IPS DF 4.7 (cell line): ENCODE results near the gene AQP10.
"Not testable (repeated sequence)": the region's sequence is repeated elsewhere in the genome, so short reads cannot be mapped to it uniquely, and the experiment has no call there.

Experiments
- DNase-seq: peaks from one replicate; pipeline ENCODE4 v3.0.0-alpha.2; 2013; ENCODE audit warnings: low spot score; ENCODE audit errors: extremely low read depth

AQP10 gene

DNA sequence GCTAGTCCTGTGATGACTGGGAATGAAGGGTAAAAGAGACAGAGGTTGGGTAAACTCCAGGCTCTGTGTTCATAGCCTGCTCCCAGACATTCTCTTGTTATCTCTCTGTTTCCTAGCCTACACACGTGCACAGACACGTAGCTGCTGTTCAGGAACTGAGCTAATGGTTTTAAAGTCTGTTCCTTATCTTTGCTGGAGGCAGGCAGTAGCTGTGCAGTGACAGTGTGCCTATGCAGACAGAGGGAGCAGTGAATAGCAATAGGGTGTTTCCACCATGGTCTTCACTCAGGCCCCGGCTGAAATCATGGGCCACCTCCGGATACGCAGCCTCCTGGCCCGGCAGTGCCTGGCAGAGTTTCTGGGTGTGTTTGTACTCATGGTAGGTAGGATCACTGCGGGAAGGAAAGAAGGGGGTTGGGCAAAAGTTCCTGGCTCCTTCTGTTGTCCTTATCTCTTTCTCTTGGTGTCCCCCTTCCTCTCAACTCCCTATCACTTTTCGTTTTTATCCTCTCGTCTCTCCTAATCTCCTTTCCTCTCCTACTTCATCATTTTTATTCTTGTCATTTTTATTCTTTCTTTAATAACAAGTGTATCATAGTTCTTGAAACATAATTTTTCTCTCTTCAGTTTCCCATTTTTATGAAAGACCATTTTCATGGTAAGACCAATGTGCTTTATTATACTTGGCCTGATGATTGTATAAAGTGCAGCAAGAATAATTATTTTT, at the start of gene AQP10:
AQP10 (plus strand) TSS at position 212 of the 727 bp plus-strand sequence; CDS start at position 275, 63 bp downstream.
- no peak for DNase-seq

DNA sequence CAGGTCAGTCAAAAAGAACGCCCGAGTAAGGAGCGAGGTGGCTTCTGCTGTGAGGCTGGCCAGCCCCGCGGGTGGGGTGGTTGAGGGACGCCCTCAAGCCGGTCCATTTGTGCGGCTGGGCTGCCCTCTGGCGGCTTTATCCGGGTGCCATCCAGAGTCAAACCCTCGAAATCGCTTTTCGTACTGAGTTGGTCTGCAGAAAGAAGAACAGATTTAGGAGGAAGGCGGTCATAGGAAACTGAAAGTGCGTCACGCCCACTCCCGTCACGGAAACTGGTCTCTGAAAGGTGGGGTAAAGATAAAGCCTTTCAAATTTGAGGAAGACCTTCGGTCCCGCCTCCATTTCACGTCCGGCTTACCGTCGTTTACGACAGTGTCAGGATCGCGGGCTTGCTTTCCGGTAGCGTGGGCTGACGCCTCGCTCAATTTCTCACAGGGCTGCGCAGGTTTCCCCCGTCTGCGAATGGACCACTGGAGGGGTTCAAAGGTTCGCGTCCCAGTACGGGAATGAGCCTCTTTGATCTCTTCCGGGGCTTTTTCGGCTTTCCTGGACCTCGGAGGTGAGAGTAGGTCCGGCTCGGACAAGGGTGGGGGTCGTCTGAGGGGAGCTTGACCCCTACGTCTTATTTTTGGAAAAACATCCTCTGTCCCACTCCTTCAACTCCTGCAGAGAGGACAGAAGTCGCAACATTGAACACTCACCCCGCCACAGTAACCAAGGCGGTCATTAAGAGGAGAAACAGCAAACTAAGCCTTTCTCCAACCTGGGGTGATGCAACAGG, 48.5 kb upstream of the AQP10 start, which contains the start of gene HAX1:
HAX1 (plus strand) TSS at position 413 of the 782 bp plus-strand sequence; CDS start at position 508, 95 bp downstream.
- DNase-seq: peak; percentile 90

DNA sequence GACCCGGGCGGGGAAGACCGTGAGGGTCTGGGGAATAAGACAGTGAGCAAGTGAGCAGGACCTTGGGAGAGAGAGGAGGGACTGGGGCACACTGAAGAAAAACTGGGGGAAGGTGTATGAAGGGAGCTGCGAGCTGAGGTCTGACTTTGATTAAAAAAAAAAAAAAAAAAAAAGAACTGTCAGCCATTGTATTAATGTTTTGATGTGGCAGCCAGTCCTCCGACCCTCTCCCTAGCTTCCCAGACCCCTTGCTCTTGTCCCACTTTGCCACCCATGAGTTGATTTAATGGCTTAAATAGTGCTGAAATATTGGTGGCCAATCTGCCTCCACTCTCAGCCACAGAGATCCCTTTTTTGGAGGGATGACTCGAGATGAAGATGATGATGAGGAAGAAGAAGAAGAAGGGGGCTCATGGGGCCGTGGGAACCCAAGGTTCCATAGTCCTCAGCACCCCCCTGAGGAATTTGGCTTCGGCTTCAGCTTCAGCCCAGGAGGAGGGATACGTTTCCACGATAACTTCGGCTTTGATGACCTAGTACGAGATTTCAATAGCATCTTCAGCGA, 47.8 kb upstream of the AQP10 start:
- DNase-seq: no peak

DNA sequence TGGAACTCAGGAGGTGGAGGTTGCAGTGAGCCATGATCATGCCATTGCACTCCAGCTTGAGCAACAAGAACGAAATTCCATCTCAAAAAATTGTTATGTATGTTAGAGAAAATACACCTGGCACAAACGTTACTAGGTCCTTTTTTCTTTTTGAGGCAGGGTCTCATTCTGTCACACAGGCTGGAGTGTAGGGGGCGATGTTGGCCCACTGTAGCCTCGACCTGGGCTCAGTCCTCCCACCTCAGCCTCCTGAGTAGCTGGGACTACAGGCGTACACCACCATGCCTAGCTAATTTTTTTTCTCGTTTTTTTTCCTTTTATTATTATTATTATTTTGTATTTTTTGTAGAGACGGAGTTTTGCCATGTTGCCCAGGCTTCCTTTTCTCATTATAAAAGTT, 44.1 kb upstream of the AQP10 start:
- no peak for DNase-seq

- DNase-seq: not testable (repeated sequence)
Observed at GRCh38 chr1:154287591-154287990, 33.3 kb upstream of the AQP10 start.

DNA sequence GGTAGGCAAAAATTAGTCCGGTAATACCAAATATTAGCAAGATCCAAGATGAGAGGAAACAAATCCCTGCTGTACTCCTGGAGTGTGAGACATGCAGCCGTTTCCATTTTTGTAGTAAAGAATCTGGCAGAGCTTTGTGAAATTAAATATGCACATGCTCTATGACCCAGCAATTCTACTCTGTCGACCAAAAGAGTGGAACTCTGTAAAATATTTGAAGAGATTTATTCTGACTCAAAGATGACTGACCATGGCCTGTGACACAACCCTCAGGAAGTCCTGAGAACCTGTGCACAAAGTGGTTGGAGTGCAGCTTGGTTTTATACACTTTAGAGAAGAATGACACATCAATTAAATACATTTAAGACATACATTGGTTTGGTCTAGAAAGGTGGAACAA, 32.2 kb upstream of the AQP10 start:
- no peak for DNase-seq

DNA sequence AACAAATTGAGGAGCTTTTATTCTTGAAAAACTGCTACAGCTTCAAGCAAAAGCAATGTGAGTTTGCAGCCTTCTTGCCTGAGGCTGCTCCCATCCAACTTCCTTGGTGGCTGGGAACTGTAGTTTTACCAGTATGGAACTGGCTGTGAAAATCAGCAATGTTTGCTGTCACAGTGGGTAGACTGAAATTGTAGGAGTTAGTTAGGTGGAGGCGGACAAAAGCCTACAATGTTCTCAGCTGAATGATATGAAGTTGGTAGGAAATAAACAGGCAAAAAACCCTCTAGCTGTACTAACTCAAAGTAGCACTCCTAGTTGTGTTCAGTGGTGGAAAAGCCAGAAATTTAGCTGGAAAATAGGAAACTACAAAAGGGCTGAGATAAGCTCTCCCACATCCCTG, 30.0 kb upstream of the AQP10 start:
- DNase-seq: no peak

GRCh38 chr1:154295408-154296235, 25.3 kb upstream of the AQP10 start:
- DNase-seq: no peak

DNA sequence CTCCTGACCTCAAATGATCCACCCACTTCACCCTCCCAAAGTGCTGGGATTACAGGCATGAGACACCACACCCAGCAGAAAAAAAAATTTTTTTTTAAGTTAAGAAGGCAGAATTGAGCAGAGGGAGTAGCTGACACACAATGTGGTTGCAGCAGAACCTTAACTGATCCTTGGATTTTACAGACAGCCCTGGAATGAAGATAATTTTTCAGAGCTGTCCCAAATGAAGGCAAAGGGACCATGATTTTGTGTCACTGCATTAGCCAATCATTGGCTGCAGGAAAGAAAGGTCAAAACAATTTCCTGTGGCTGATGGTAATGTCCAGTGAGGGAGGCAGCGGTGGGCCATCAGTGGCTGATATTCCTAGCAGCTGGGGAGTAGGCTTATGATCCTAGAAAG, 19.3 kb upstream of the AQP10 start:
- no peak for DNase-seq

- no peak for DNase-seq
Observed at GRCh38 chr1:154304664-154305337, 16.1 kb upstream of the AQP10 start.

DNA sequence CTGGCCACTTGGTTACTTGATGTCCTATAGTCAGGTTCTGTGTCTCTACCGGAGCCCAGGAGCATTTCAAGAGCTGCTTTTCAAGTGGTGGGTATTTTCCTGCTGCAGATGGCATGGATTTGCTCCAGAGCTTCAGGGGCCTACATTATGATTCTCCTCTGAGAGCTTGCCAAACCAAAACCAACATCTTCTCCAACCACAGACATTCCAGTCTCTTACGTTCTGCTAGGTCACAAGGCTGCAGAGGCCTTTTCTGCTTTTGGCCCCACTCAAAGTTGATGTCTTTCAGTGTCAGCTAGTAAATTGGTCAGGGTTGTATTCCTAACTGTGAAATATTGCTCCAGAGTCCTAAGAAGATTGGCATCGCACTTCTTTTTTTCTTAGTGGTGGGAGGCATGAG, 14.7 kb upstream of the AQP10 start:
- no peak for DNase-seq

- DNase-seq: not testable (repeated sequence)
Observed at GRCh38 chr1:154307670-154308270, 13.1 kb upstream of the AQP10 start.

DNA sequence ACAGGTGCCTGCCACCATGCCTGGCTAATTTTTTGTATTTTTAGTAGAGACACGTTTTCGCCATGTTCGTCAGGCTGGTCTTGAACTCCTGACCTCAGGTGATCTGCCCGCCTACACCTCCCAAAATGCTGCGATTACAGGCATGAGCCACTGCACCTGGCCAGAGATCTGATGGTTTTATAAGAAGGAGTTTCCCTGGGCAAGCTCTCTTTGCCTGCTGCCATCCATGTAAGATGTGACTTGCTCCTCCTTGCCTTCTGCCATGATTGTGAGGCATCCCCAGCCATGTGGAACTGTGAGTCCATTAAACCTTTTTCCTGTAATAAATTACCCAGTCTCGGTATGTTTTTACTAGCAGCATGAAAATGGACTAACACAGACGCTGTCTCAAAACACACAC, 11.8 kb upstream of the AQP10 start:
- DNase-seq: not testable (repeated sequence)

DNA sequence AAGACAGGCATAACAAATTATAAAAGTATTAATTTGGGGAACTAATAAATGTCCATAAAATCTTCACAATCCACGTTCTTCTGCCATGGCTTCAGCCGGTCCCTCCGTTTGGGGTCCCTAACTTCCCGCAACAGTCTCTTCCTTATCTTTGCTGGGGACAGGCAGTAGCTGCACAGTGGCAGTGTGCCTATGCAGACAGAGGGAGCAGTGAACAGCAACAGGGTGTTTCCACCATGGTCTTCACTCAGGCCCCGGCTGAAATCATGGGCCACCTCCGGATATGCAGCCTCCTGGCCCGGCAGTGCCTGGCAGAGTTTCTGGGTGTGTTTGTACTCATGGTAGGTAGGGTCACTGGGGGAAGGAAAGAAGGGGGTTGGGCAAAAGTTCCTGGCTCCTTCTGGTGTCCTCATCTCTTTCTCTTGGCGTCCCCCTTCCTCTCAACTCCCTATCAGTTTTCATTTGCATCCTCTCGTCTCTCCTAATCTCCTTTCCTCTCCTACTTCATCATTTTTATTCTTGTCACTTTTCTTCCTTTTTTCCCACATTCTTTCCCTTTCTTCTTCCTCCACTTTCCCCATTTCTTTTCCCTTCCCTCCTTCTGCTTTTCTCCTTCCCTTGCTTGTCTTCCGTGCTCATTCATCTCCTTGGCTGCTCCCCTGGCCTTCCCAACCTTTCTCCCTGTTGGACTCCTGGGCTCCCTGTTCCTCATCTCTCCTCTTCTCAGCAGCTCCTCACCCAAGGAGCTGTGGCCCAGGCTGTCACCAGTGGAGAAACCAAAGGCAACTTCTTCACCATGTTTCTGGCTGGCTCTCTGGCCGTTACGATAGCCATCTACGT, 8.4 kb upstream of the AQP10 start:
- DNase-seq: not testable (repeated sequence)

GRCh38 chr1:154313066-154313356, 7.9 kb upstream of the AQP10 start:
- DNase-seq: no peak

GRCh38 chr1:154314226-154314625, 6.7 kb upstream of the AQP10 start:
- not testable (repeated sequence) for DNase-seq

DNA sequence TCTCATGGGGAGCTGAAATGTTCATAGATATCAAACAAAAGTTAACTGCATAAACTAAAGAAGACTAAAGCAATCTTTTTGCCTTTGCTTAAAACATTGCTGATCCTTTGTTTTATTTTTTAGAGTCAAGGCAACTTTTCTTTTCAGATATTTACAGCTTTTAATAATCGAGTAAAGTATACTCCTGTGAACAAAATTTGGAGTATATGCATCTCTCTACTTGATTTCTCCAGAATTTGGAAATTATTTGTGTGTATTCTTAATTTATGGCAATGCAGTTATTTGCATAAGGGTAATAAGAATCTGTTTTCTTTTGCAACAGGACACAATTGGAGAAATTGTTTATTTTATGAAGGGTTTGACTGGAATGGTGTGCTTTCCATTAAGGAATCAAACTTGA, 4.2 kb upstream of the AQP10 start:
- DNase-seq: no peak

DNA sequence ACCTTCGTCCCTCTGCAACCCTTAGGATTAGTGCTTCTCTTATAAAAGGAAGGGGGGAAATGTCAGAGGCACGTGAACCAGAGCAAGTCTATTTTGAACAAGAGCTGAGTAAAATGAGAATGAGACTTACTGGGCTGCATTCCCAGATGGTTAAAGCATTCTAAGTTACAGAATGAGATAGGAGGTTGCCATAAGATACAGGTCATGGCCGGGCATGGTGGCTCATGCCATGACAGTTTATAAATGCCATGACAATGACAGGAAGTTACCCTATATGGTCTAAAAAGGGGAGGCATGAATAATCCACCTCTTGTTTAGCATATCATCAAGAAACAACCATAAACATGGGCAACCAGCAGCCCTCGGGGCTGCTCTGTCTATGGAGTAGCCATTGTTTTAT, 2.5 kb upstream of the AQP10 start:
- no peak for DNase-seq

DNA sequence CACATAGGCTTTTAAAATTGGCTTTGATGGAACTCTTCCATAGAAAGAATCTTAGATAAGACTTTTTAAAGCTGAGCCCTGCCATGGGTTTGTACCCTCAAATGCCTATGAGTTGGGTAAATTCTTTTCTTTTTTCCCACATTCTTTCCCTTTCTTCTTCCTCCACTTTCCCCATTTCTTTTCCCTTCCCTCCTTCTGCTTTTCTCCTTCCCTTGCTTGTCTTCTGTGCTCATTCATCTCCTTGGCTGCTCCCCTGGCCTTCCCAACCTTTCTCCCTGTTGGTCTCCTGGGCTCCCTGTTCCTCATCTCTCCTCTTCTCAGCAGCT, 679 bp downstream of the AQP10 start:
- not testable (repeated sequence) for DNase-seq

DNA sequence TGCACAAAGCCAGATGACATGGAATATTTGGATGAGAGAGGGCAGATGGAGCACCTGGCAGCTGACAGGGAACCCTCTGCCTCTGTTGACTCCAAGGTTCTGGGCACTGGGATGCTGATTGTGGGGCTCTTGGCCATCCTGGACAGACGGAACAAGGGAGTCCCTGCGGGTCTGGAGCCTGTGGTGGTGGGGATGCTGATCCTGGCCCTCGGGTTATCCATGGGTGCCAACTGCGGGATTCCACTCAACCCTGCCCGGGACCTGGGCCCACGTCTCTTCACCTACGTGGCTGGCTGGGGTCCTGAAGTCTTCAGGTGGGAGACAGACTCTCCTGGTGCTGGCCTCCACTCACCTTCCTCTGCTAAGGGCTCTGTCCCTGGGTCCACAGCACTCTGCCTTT, 2.6 kb downstream of the AQP10 start:
- no peak for DNase-seq
